ENCODE measurements around the gene SHISAL1. TPM values are rescaled to one million over a fixed set of nuclear protein-coding genes. Genes with fewer than 3 reads are reported as not detected.

Gene SHISAL1
- polyA plus RNA-seq, 1 donor (not counting 4 experiments of a cell fraction or from before 2014, with no cell fraction given), result 0.24 TPM

DNA sequence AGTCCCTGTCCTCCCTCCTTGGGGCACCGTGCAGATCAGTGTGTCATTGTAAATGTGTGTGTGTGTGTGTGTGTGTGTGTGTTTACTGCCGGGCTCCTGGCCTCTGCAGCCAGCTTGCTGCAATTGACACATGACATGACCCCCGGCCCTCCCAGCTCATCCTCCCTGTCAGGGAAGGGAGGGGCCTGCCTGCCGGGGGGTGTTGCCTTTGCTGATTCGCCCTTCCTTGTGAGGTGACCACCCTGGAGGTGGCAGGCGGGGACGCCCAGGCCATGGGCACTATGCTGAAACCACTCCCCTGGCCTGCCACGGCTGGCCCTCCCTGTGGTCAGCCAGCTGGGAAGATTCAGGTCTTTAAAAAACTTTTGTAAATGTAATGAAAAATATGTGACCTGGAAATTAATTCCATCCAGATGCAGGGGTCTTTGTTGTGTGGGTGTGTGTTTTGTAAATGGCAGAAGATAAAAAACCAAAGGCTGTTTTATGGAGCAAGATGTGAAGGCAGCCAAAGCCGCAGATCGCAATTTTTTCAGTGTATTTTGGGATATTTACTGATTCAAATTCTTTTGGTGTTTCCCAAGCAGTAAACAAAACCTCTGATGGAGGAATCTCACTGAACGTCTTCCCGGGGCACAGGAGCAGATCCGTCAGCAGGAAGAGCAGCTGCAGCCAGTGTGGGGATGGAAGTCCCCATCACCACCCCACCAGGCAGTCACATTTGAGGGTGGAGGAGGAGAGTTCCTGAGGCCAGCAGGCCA, 23.2 kb downstream of the SHISAL1 start:
- TF ChIP-seq, protein P1, sequence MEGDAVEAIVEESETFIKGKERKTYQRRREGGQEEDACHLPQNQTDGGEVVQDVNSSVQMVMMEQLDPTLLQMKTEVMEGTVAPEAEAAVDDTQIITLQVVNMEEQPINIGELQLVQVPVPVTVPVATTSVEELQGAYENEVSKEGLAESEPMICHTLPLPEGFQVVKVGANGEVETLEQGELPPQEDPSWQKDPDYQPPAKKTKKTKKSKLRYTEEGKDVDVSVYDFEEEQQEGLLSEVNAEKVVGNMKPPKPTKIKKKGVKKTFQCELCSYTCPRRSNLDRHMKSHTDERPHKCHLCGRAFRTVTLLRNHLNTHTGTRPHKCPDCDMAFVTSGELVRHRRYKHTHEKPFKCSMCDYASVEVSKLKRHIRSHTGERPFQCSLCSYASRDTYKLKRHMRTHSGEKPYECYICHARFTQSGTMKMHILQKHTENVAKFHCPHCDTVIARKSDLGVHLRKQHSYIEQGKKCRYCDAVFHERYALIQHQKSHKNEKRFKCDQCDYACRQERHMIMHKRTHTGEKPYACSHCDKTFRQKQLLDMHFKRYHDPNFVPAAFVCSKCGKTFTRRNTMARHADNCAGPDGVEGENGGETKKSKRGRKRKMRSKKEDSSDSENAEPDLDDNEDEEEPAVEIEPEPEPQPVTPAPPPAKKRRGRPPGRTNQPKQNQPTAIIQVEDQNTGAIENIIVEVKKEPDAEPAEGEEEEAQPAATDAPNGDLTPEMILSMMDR (optimal IDR thresholded peaks at IDR 0.05 in 1 of 3, IDR thresholded peaks at IDR 0.05 in 1 of 3, conservative IDR thresholded peaks at IDR 0.05 in 1 of 3; ENCODE audit: extremely low read depth in 1 of 3, insufficient read depth in 2 of 3, low read length in 3 of 3), result no peak
- TF ChIP-seq EZH2 (IDR thresholded peaks at IDR 0.05; ENCODE audit: low read length), result no peak
- Histone ChIP-seq H3K9ac (ENCODE audit: control insufficient read depth, extremely low read depth, insufficient read depth, low read length) (no peak overlapping the region), H2AFZ (ENCODE audit: control insufficient read depth, low read length) (no peak overlapping the region), H3K4me1 (ENCODE audit: control insufficient read depth, extremely low read depth, insufficient read depth, low read length) (peaks cover 4% of the 10 kb centered on the region), H3K9me1 (ENCODE audit: control insufficient read depth, extremely low read depth, insufficient read depth, low read length) (no peaks in the 10 kb centered on the region), H3K27me3 (ENCODE audit: control insufficient read depth, extremely low read depth, insufficient read depth, low read length) (peaks cover 35% of the 10 kb centered on the region), H4K20me1 (ENCODE audit: control insufficient read depth, extremely low read depth, insufficient read depth, low read length) (no peaks in the 10 kb centered on the region), H3K4me2 (ENCODE audit: control insufficient read depth, extremely low read depth, insufficient read depth, low read depth, low read length) (no peak overlapping the region), H3K9me3 (ENCODE audit: control insufficient read depth, low read depth, low read length) (peaks cover 1% of the 10 kb centered on the region), H3K4me3 (ENCODE audit: control insufficient read depth in 2 of 3, extremely low read depth in 1 of 3, insufficient read depth in 2 of 3, low read depth in 1 of 3, low read length in 3 of 3) (no peak overlapping the region), H3K36me3 (ENCODE audit: control insufficient read depth in 2 of 2, extremely low read depth in 1 of 2, insufficient read depth in 2 of 2, low read length in 2 of 2) (no peaks in the 10 kb centered on the region), H3K79me2 (ENCODE audit: control insufficient read depth, insufficient read depth, low read length) (no peaks in the 10 kb centered on the region), H3K27ac (ENCODE audit: control insufficient read depth, insufficient read depth, low read length) (no peak overlapping the region)
- dilution Hi-C loops (cut with MboI; ENCODE audit: extremely low pct_ligation_motif_present, low sequenced_read_pairs), result no loop called here
- no peak for DNase-seq (ENCODE audit: low read depth, low spot score)
- FAIRE-seq, result no peak

DNA sequence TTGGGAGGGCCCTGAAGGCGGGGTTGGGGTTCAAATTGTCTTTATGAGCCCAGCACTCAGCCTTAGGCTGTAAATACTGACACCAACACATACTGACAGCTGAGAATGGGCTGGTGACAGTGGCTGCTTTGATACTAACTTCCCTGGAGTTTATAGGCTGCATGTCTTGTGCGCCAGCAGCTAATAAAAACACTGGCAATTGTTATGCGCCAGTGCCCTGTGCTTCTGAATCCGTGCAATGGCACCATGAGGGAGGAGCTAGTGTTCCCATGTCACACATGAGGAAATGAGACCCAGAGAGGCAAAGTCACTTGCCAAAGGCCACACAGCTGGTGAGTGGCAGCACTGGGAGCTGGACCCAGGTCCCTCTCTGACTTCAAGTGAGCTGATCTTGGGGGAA, 23.8 kb downstream of the SHISAL1 start:
- Histone ChIP-seq H3K9me3 (ENCODE audit: control insufficient read depth, low read depth, low read length) (no peaks in the 10 kb centered on the region), H3K9me1 (ENCODE audit: control insufficient read depth, extremely low read depth, insufficient read depth, low read length) (no peaks in the 10 kb centered on the region), H4K20me1 (ENCODE audit: control insufficient read depth, extremely low read depth, insufficient read depth, low read length) (no peaks in the 10 kb centered on the region), H2AFZ (ENCODE audit: control insufficient read depth, low read length) (no peak overlapping the region), H3K4me1 (ENCODE audit: control insufficient read depth, extremely low read depth, insufficient read depth, low read length) (peaks cover 4% of the 10 kb centered on the region), H3K36me3 (ENCODE audit: control insufficient read depth in 2 of 2, extremely low read depth in 1 of 2, insufficient read depth in 2 of 2, low read length in 2 of 2) (no peaks in the 10 kb centered on the region), H3K9ac (ENCODE audit: control insufficient read depth, extremely low read depth, insufficient read depth, low read length) (no peak overlapping the region), H3K27me3 (ENCODE audit: control insufficient read depth, extremely low read depth, insufficient read depth, low read length) (peaks cover 32% of the 10 kb centered on the region), H3K4me2 (ENCODE audit: control insufficient read depth, extremely low read depth, insufficient read depth, low read depth, low read length) (no peak overlapping the region), H3K27ac (ENCODE audit: control insufficient read depth, insufficient read depth, low read length) (no peak overlapping the region), H3K79me2 (ENCODE audit: control insufficient read depth, insufficient read depth, low read length) (no peaks in the 10 kb centered on the region), H3K4me3 (ENCODE audit: control insufficient read depth in 2 of 3, extremely low read depth in 1 of 3, insufficient read depth in 2 of 3, low read depth in 1 of 3, low read length in 3 of 3) (no peak overlapping the region)
- FAIRE-seq (no peak), DNase-seq (ENCODE audit: low read depth, low spot score) (no peak)
- no peak for TF ChIP-seq EZH2 (IDR thresholded peaks at IDR 0.05; ENCODE audit: low read length)
- TF ChIP-seq, protein P1 (optimal IDR thresholded peaks at IDR 0.05 in 1 of 3, IDR thresholded peaks at IDR 0.05 in 1 of 3, conservative IDR thresholded peaks at IDR 0.05 in 1 of 3; ENCODE audit: extremely low read depth in 1 of 3, insufficient read depth in 2 of 3, low read length in 3 of 3), result no peak
- dilution Hi-C loops (cut with MboI; ENCODE audit: extremely low pct_ligation_motif_present, low sequenced_read_pairs), result no loop called here
